GM12878 (cell line): ENCODE data around the gene BPTF. TPM values are rescaled to one million over a fixed set of nuclear protein-coding genes. Genes with fewer than 3 reads are reported as not detected.

ENCODE experiments used
- CEBPB ChIP-seq, 2 experiments: fragments of 150-350 bp in 1 of 2; IDR thresholded peaks; 2 replicates each; pipeline ENCODE4 v1.6.1; 2012 to 2014; ENCODE audit warnings: low read depth in 2 of 2, low read length in 2 of 2, borderline replicate concordance in 1 of 2, inconsistent platforms in 1 of 2
- CHD1 ChIP-seq: IDR thresholded peaks from 2 replicates; pipeline ENCODE4 v1.6.1; 2012; ENCODE audit warnings: low read depth, low read length, improper control_type of control experiment
- CREM ChIP-seq: IDR thresholded peaks from 2 replicates; pipeline ENCODE4 v1.6.1; 2014; ENCODE audit warnings: antibody characterized with exemption, low read depth
- EGR1 ChIP-seq, 2 experiments: IDR thresholded peaks; 1 replicate in 1 of 2; 2 replicates in 1 of 2; pipeline ENCODE4 v1.6.1; 2011 to 2012; ENCODE audit warnings: low read depth in 2 of 2, low read length in 2 of 2, borderline replicate concordance in 1 of 2, mild to moderate bottlenecking in 1 of 2, moderate library complexity in 1 of 2
- ETV6 ChIP-seq, 2 experiments: fragments of 450-650 bp in 1 of 2; IDR thresholded peaks in 1 of 2; conservative IDR thresholded peaks in 1 of 2; 2 replicates each; pipeline ENCODE4 v1.6.1; 2014; ENCODE audit warnings: antibody characterized with exemption in 1 of 2, borderline replicate concordance in 1 of 2, low read depth in 1 of 2, mild to moderate bottlenecking in 1 of 2, moderate library complexity in 1 of 2
- JUNB ChIP-seq: IDR thresholded peaks from 2 replicates; pipeline ENCODE4 v1.6.1; 2016; ENCODE audit warnings: antibody characterized with exemption, mild to moderate bottlenecking
- KDM1A ChIP-seq: fragments of 200-600 bp; sonication (generic); IDR thresholded peaks from 2 replicates; pipeline ENCODE4 v1.6.1; 2016; ENCODE audit warnings: borderline replicate concordance
- MAX ChIP-seq: IDR thresholded peaks from 2 replicates; pipeline ENCODE4 v1.6.1; 2012; ENCODE audit warnings: low read depth, low read length, improper control_type of control experiment
- MLLT1 ChIP-seq: fragments of 450-650 bp; IDR thresholded peaks from 2 replicates; pipeline ENCODE4 v1.6.1; 2016; ENCODE audit warnings: mild to moderate bottlenecking
- MTA2 ChIP-seq: fragments of 450-650 bp; IDR thresholded peaks from 2 replicates; pipeline ENCODE4 v1.6.1; 2016; ENCODE audit warnings: low read depth, mild to moderate bottlenecking, moderate library complexity
- PBX3 ChIP-seq: IDR thresholded peaks from 2 replicates; pipeline ENCODE4 v1.6.1; 2011; ENCODE audit warnings: mild to moderate bottlenecking, low read depth, low read length, moderate library complexity; ENCODE audit not compliant: insufficient replicate concordance
- PKNOX1 ChIP-seq: fragments of 450-650 bp; IDR thresholded peaks from 2 replicates; pipeline ENCODE4 v1.6.1; 2016; ENCODE audit warnings: mild to moderate bottlenecking
- PML ChIP-seq: IDR thresholded peaks from 2 replicates; pipeline ENCODE4 v1.6.1; 2012; ENCODE audit warnings: low read length, inconsistent platforms
- RB1 ChIP-seq: fragments of 450-650 bp; formaldehyde crosslinking; IDR thresholded peaks from 2 replicates; pipeline ENCODE4 v1.6.1; 2017; ENCODE audit warnings: mild to moderate bottlenecking, borderline replicate concordance
- ZBED1 ChIP-seq: IDR thresholded peaks from 2 replicates; pipeline ENCODE4 v1.6.1; 2016; ENCODE audit warnings: borderline replicate concordance
- ZBTB4 ChIP-seq: fragments of 450-650 bp; formaldehyde crosslinking; IDR thresholded peaks from 2 replicates; pipeline ENCODE4 v1.4.0; 2022; ENCODE audit warnings: mild to moderate bottlenecking, moderate library complexity
- ZZZ3 ChIP-seq: IDR thresholded peaks from 2 replicates; pipeline ENCODE4 v1.6.1; 2011; ENCODE audit warnings: low read depth; ENCODE audit not compliant: control insufficient read depth, insufficient read length
- polyA plus RNA-seq, 11 experiments: library from polyadenylated mRNA; depleted of rRNA in 4 of 11; unstranded in 6 of 11; stranded (reverse) in 5 of 11; fragments of >200 nt; fragmentation: Nextera tagmentation in 4 of 11; fragmentation: Illumina TruSeq in 1 of 11; extraction: Ambion mirVana in 4 of 11; extraction: Trizol in 1 of 11; gene quantifications; 1 replicate in 1 of 11; 2 replicates in 10 of 11; pipeline versions ENCODE4 v1.2.1 to v1.2.3, GENCODE V29; 2011 to 2016; ENCODE audit warnings: inconsistent platforms in 2 of 11, missing spikeins in 2 of 11, low read depth in 1 of 11
- total RNA-seq, 4 experiments: library from RNA; depleted of rRNA in 3 of 4; stranded (reverse); fragments of >200 nt in 3 of 4; fragmentation: Illumina TruSeq in 1 of 4; extraction: Trizol in 1 of 4; gene quantifications; 2 replicates each; pipeline versions ENCODE4 v1.2.1 to v1.2.3, GENCODE V29; 2013 to 2021

Gene BPTF
- total and polyA plus RNA-seq, 10 of the 15 experiments (the other 5 are each of a cell fraction or from before 2014, with no cell fraction given): 19.4 to 78.3 (median 44.8) TPM

GRCh38 chr17:67824735-67825626 lies at the start of gene BPTF (continued):
- no peak for TF ChIP-seq ZBTB4 (CRISPR knock-in tag)
- peak; percentile 95 for TF ChIP-seq RB1
- peak; percentile 54 for TF ChIP-seq CREM
- TF ChIP-seq CHD1: no peak; the same call in 1 of the 2 replicates
- TF ChIP-seq PML: no peak
- TF ChIP-seq ZBED1: no peak
- TF ChIP-seq EGR1 (IDR thresholded peaks at IDR 0.05; ENCODE audit: borderline replicate concordance in 1 of 2, low read depth in 2 of 2, low read length in 2 of 2): peak in 1 of 2 experiments; percentile 87; a peak in 2 of 3 replicates
- TF ChIP-seq PKNOX1: no peak
- TF ChIP-seq KDM1A: no peak
- no peak for TF ChIP-seq ZZZ3
- no peak for TF ChIP-seq CEBPB (IDR thresholded peaks at IDR 0.05; ENCODE audit: borderline replicate concordance in 1 of 2, low read depth in 2 of 2, low read length in 2 of 2)
- TF ChIP-seq JUNB: no peak
- TF ChIP-seq MAX: peak; percentile 84
- TF ChIP-seq MLLT1: no peak
- TF ChIP-seq ETV6 (conservative IDR thresholded peaks at IDR 0.05 in 1 of 2, IDR thresholded peaks at IDR 0.05 in 1 of 2; ENCODE audit: borderline replicate concordance in 1 of 2, low read depth in 1 of 2): no peak
- TF ChIP-seq MTA2: no peak
- TF ChIP-seq PBX3: no peak
